GM19397 (cell line): ENCODE data around the gene DCLK1.

Source experiments
- ATAC-seq: cut with Tn5 transposase; IDR thresholded peaks from one replicate; pipeline ENCODE4 v1.9.1; 2021; ENCODE audit warnings: mild to moderate bottlenecking, moderate library complexity; ENCODE audit not compliant: unreplicated experiment

Gene DCLK1

GRCh38 chr13:35838356-35838755, 292.8 kb downstream of the DCLK1 start:
- no peak for ATAC-seq

- ATAC-seq = no peak
Observed at GRCh38 chr13:35836446-35836845, 294.7 kb downstream of the DCLK1 start.

GRCh38 chr13:35835989-35836388, 295.2 kb downstream of the DCLK1 start:
- no peak for ATAC-seq

GRCh38 chr13:35833608-35834275, 297.4 kb downstream of the DCLK1 start:
- no peak for ATAC-seq

- ATAC-seq = no peak
Observed at GRCh38 chr13:35833031-35833430, 298.2 kb downstream of the DCLK1 start.

GRCh38 chr13:35832551-35832950, 298.6 kb downstream of the DCLK1 start:
- no peak for ATAC-seq

GRCh38 chr13:35830850-35831450, 300.2 kb downstream of the DCLK1 start:
- no peak for ATAC-seq

- ATAC-seq = no peak
Observed at GRCh38 chr13:35826626-35827254, 304.4 kb downstream of the DCLK1 start.

GRCh38 chr13:35824825-35825224, 306.4 kb downstream of the DCLK1 start:
- ATAC-seq = no peak

GRCh38 chr13:35824395-35824794, 306.8 kb downstream of the DCLK1 start:
- no peak for ATAC-seq

GRCh38 chr13:35822666-35823065, 308.5 kb downstream of the DCLK1 start:
- ATAC-seq = no peak

- ATAC-seq = no peak
Observed at GRCh38 chr13:35818633-35819067, 312.5 kb downstream of the DCLK1 start.

GRCh38 chr13:35817642-35818607, 313.3 kb downstream of the DCLK1 start:
- no peak for ATAC-seq

- no peak for ATAC-seq
Observed at GRCh38 chr13:35814605-35815011, 316.6 kb downstream of the DCLK1 start.

- no peak for ATAC-seq
Observed at GRCh38 chr13:35812736-35813135, 318.4 kb downstream of the DCLK1 start.

GRCh38 chr13:35810321-35810720, 320.9 kb downstream of the DCLK1 start:
- ATAC-seq = no peak

GRCh38 chr13:35808846-35809245, 322.3 kb downstream of the DCLK1 start:
- ATAC-seq = no peak

- no peak for ATAC-seq
Observed at GRCh38 chr13:35804901-35805300, 326.3 kb downstream of the DCLK1 start.

GRCh38 chr13:35797991-35798390, 333.2 kb downstream of the DCLK1 start:
- no peak for ATAC-seq

- ATAC-seq = no peak
Observed at GRCh38 chr13:35797244-35797643, 333.9 kb downstream of the DCLK1 start.

GRCh38 chr13:35796623-35797022, 334.6 kb downstream of the DCLK1 start:
- ATAC-seq = no peak
